ENCODE results near the gene EFCAB12.

GRCh38 chr3:129409541-129409940, 18.9 kb downstream of the EFCAB12 start:
- TF ChIP-seq CTCF (IDR thresholded peaks at IDR 0.05) (no peak), EP300 (IDR thresholded peaks at IDR 0.05) (no peak)
